SHP77 treated with DMSO at 0.1 percent for 48 hours (cell line): ENCODE results near the gene HS3ST5.

Experiments used
- DNase-seq: peaks from one replicate; lab custom pipeline; 2025; lab: John Stamatoyannopoulos, UW

Gene HS3ST5

GRCh38 chr6:114195027-114195365, 147.8 kb downstream of the HS3ST5 start:
- DNase-seq = no peak

GRCh38 chr6:114194362-114195026, 148.3 kb downstream of the HS3ST5 start:
- no peak for DNase-seq

- DNase-seq = no peak
These were observed 155.3 kb downstream of the HS3ST5 start for GRCh38 chr6:114187563-114187962.

GRCh38 chr6:114181664-114182063, 161.2 kb downstream of the HS3ST5 start:
- no peak for DNase-seq

GRCh38 chr6:114179411-114179810, 163.4 kb downstream of the HS3ST5 start:
- no peak for DNase-seq

GRCh38 chr6:114176726-114177125, 166.1 kb downstream of the HS3ST5 start:
- no peak for DNase-seq

DNA sequence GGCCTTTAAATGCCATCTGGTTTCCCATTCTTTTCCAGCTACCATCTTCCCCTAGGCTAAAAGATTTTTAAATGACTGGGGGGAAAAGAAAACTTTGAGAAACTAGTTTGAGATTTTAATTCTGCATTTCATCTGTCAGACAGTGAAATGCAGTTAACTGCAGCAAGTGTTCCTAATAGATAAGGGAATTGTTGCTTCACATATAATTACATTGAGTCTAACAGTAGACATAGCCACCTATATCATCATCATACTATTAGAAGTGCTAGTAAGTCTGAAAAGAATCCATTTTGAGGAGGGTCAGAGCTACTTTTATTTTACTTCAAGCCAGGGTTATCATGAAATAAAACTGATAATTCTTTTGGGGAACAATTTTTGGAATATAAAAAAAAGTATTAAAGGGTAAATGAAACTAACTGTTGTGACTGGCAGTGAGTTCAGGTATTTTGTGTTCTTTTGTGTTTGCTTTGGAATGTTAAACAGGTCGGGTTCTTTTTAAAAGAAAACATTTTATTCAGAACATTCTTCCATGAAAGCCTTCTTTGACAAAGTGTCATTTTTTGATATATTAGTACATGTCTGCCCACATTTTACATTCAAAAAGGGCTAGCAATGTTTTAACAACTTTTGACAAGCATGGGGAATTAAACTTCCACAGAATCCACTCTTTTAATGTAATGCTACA, 170.1 kb downstream of the HS3ST5 start:
- DNase-seq = no peak

GRCh38 chr6:114171473-114171872, 171.3 kb downstream of the HS3ST5 start:
- no peak for DNase-seq

DNA sequence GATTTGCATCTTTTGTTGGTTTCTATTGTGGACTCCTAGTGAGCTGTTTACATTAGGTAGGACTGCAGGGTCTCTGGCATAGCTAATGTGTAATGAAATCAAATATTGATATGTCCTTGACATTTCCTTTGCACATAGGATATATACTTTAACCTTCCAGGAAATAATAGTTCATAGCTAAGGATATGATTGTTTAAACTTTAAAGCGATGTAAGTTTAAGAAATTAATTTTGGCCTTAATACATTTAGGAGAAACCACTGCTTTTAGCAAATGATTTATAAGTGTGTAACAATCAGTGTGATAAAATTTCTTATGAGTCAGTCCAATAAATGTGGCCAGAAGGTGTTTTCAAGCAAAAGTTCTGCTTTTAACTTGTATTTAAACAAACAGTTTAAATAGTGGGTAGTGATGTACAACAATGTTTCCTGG, 171.8 kb downstream of the HS3ST5 start:
- DNase-seq = no peak

- no peak for DNase-seq
These were observed 172.5 kb downstream of the HS3ST5 start for GRCh38 chr6:114170372-114170771.

GRCh38 chr6:114169763-114170162, 173.1 kb downstream of the HS3ST5 start:
- no peak for DNase-seq

GRCh38 chr6:114167583-114168576, 174.9 kb downstream of the HS3ST5 start:
- DNase-seq = no peak

DNA sequence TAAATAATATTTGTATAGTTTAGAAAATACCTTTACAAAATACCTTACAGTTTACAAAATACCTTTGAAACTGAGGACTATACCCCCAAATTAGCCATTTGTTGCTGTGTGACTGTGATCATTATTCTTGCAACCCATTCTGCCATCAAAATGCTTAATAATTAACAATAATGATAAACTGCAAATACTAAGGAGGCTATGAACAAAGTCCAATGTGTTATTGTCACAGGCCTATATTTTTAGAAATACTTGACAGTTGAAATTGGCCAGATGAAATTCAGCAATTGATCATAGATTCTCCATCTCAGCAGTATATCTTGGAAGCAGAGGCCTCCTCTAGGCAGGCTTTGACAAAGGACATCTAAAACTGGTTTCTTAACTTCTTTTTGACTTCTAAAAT, 178.6 kb downstream of the HS3ST5 start:
- no peak for DNase-seq

- no peak for DNase-seq
These were observed 180.0 kb downstream of the HS3ST5 start for GRCh38 chr6:114162691-114163347.

DNA sequence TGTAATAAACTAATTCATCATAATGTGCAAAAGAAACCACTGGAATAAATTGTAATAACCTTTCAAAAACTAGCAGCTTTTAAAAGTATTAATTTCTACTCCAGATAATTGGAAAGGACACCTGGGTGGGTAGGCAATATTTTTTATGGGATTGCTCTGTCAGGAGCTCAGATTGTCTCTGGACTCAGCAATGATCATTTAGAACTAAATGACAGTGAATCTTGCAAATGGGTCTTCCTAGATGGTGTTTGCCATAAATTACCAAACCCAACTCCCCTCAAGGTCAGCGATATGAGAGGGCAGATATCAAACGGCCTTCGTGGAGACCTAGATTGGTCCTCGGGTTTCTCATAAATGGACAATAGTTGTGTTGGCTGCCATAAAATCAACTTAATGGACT, 181.9 kb downstream of the HS3ST5 start:
- DNase-seq = no peak

DNA sequence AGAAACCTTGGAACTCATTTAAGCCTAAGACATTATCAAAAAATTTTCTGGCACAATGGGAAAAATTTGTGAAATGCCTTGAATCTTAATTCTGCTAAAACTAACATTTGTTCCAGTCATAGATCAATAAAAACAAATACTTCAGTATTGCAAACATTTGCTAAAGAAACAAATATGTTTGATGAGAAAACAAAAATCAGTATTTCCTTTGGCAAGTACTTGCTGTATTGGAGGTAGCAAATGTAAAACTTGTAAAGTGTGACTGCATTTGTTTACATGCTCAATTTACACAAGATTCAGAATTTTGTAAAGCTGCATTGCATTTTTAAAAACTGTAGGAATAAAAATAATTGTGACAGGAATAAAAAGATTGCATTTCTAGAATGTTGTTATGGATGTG, 183.1 kb downstream of the HS3ST5 start:
- no peak for DNase-seq

GRCh38 chr6:114158838-114159694, 183.8 kb downstream of the HS3ST5 start:
- DNase-seq = no peak

DNA sequence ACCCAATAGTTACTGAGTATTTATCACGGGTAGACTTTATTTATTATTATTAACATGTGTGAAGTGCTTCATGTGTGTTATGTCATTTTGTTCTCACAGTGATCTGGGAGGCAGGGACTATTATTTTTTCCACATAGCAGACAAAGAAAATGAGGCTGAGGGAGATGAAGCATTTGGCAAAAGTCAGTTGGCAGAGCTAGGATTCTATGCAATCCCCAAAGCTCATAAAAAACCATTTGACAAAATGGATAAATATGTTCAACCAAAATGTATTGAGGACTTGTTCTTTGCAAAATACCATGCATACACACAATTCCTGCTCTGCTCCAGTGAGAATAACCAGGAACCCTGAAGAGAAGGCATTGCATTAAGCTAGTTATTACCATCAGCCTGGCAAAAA, 184.4 kb downstream of the HS3ST5 start:
- DNase-seq = no peak

DNA sequence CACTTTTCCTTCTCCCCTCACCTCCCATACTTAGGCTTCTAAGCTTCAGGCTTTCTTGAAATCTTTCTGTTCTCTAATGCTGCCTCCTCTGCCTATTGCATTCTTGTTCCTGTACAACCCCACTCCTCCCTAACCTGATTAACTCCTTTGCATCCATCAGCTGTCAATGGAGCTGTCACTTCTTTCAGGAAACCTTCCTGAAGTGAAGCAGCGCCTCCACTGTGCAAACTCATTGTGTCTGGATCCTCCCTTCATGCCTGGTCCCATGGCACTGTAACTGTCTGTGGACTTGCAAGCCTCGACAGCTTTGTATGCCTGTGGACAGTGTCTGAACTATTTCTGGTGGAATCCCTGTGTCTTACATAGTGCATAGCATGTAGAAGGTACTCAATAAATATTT, 185.0 kb downstream of the HS3ST5 start:
- DNase-seq = no peak

- no peak for DNase-seq
These were observed 187.1 kb downstream of the HS3ST5 start for GRCh38 chr6:114155763-114156162.

GRCh38 chr6:114154812-114155211, 188.0 kb downstream of the HS3ST5 start:
- no peak for DNase-seq
